ENCODE data around the gene C12orf60. TPM values are rescaled to one million over a fixed set of nuclear protein-coding genes. Genes with fewer than 3 reads are reported as not detected.

C12orf60 gene
- total and polyA plus RNA-seq, 8 donors: 0.81 to 3.7 (median 2.7) TPM

GRCh38 chr12:14766649-14767215, 36.7 kb upstream of the C12orf60 start:
- Histone ChIP-seq H3K9me3 (no peaks in the 10 kb centered on the region), H3K4me1 (peaks cover 0 to 8% of the 10 kb centered on the region in 2 donors), H3K4me3 (no peak overlapping the region), H3K27me3 (peaks cover 0 to 9% of the 10 kb centered on the region in 2 donors), H3K36me3 (no peaks in the 10 kb centered on the region), H3K27ac (no peak overlapping the region)
- no peak for TF ChIP-seq CTCF (IDR thresholded peaks at IDR 0.05)
- ATAC-seq (no peak), DNase-seq (no peak)
- intact Hi-C loops (cut with DNase I): no loop called here

DNA sequence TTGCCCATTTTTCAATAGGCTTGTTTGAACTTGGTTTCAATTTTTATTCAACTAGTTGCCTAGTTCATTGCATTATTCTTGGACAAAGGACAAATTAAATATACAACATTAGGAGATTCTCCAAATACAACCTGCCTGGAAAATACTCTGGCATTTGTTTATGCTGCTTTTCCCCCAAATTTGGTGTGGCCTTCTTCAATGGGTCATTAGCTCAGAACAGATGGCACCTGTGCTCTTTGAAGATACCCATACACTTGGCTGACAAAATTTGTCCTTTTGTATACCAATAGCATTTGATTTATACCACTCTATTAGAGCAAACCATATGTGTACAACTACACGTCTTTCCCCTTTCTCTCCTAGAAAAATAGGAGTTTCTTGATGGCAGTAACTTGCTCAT, 35.9 kb upstream of the C12orf60 start:
- peak overlapping the region in 1 of 2 donors; percentile 79 for H3K4me3 ChIP-seq
- DNase-seq (no peak), ATAC-seq (no peak)
- intact Hi-C loops (cut with DNase I): no loop called here
- H3K27ac ChIP-seq: no peak overlapping the region
- H3K4me1 ChIP-seq: peaks cover 0 to 13% of the 10 kb centered on the region in 2 donors
- TF ChIP-seq CTCF (IDR thresholded peaks at IDR 0.05): no peak
- H3K27me3 ChIP-seq: peaks cover 0 to 9% of the 10 kb centered on the region in 2 donors
- no peaks in the 10 kb centered on the region for H3K9me3 ChIP-seq
- no peaks in the 10 kb centered on the region for H3K36me3 ChIP-seq

- no peaks in the 10 kb centered on the region for H3K9me3 ChIP-seq
- peak overlapping the region; percentile 95 for H3K27ac ChIP-seq
- H3K27me3 ChIP-seq: peaks cover 0 to 14% of the 10 kb centered on the region in 2 donors
- no peak for TF ChIP-seq CTCF (IDR thresholded peaks at IDR 0.05)
- DNase-seq (peak in 3 of 4 donors; percentile 37 to 46 (median 42)), ATAC-seq (peak; percentile 9)
- no peaks in the 10 kb centered on the region for H3K36me3 ChIP-seq
- peak overlapping the region; percentile 66 to 79 for H3K4me3 ChIP-seq
- intact Hi-C loops (cut with DNase I): no loop called here
- peaks cover 0 to 13% of the 10 kb centered on the region in 2 donors for H3K4me1 ChIP-seq
These were observed 34.6 kb upstream of the C12orf60 start for GRCh38 chr12:14768823-14769405.

- Histone ChIP-seq H3K4me3 (peak overlapping the region; percentile 66 to 79), H3K36me3 (no peaks in the 10 kb centered on the region), H3K27ac (peak overlapping the region; percentile 95), H3K4me1 (peaks cover 0 to 13% of the 10 kb centered on the region in 2 donors), H3K9me3 (no peaks in the 10 kb centered on the region), H3K27me3 (peaks cover 0 to 15% of the 10 kb centered on the region in 2 donors)
- no peak for TF ChIP-seq CTCF (IDR thresholded peaks at IDR 0.05)
- ATAC-seq: peak; percentile 4
- intact Hi-C loops (cut with DNase I): no loop called here
- peak; percentile 43 to 70 (median 52) for DNase-seq
These were observed 34.0 kb upstream of the C12orf60 start for GRCh38 chr12:14769466-14769968.

DNA sequence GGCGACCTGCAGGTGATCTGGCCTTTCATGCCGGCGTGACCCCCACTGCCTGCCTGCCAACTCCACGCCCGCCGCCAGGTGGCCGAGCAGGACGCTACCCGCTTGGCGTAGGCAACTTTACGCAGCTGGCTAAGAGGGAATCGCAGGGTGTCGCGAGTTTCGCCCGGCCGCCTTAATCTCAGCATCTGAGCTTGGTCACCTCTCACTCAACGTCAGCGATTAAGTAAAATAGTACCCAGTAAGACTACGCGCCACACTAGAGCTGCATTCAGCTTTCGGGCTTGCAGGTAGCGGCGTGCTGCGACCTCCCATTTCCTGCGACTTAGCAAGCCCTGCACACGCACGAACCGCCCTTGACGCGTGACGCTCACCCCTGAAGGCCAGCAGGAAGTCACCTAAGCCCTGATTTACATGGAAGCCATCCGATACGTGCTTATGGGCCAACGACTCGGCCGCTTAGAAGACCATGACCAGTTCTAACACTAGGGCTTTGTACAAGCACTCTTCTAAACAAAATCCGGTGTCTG, 33.4 kb upstream of the C12orf60 start:
- peak; percentile 73 to 83 for TF ChIP-seq CTCF (IDR thresholded peaks at IDR 0.05)
- DNase-seq: peak; percentile 77 to 94 (median 86)
- intact Hi-C loops (cut with DNase I): no loop called here
- no peaks in the 10 kb centered on the region for H3K9me3 ChIP-seq
- H3K4me1 ChIP-seq: peaks cover 0 to 13% of the 10 kb centered on the region in 2 donors
- no peaks in the 10 kb centered on the region for H3K36me3 ChIP-seq
- ATAC-seq: peak; percentile 70
- peaks cover 0 to 19% of the 10 kb centered on the region in 2 donors for H3K27me3 ChIP-seq
- peak overlapping the region; percentile 66 to 79 for H3K4me3 ChIP-seq
- peak overlapping the region; percentile 95 for H3K27ac ChIP-seq
